HepG2 (cell line): ENCODE measurements around the gene OTOG. TPM values are rescaled to one million over a fixed set of nuclear protein-coding genes. Genes with fewer than 3 reads are reported as not detected.
A peak's percentile ranks its signal among the peaks of the same experiment; 100 is the strongest.

Experiments used
- ATAC-seq: fragments of 200-7000 bp; cut with Tn5 transposase; 3 replicates; pipeline ENCODE4 v1.9.1; 2020; ENCODE audit warnings: mild to moderate bottlenecking, moderate library complexity
- BruUV-seq: library from RNA; stranded (reverse); fragments of 400-500 nt; replicated peaks from 2 replicates; lab custom pipeline; 2021; lab: Mats Ljungman, UMichigan
- CTCF ChIA-PET: fragments of 300-600 bp; formaldehyde crosslinking; extraction: SDS; loops from one replicate; lab custom pipeline; 2021; ENCODE audit warnings: low total read pairs, inconsistent platforms, low intra/inter-chr PET ratio; lab: Yijun Ruan, JAX
- POLR2A ChIA-PET: fragments of 350-600 bp; sonication (Branson Sonifier 250); formaldehyde crosslinking; loops from one replicate; lab custom pipeline; 2020; ENCODE audit warnings: antibody characterized with exemption, inconsistent platforms; lab: Yijun Ruan, JAX
- DNase-seq: peaks from one replicate; pipeline ENCODE4 v3.0.0-alpha.2; 2015; ENCODE audit warnings: low spot score
- FAIRE-seq: peaks from 3 replicates; lab custom pipeline; 2011; peaks lifted over from hg19 to GRCh38; lab: Jason Lieb, UNC
- H2AFZ ChIP-seq: one replicate; pipeline ENCODE4 v1.6.1; 2011; ENCODE audit warnings: low read length, inconsistent platforms
- H3K27ac ChIP-seq: fragments of 300-600 bp; 3 replicates; pipeline ENCODE4 v1.8.0; 2011; ENCODE audit warnings: mixed run types, mild to moderate bottlenecking, mixed read lengths, low read length, inconsistent platforms; ENCODE audit not compliant: insufficient read depth; ENCODE audit errors: extremely low read length
- H3K27me3 ChIP-seq, 2 experiments: fragments of 200-600 bp in 1 of 2; 2 replicates in 1 of 2; 3 replicates in 1 of 2; pipeline versions ENCODE4 v1.6.0 to v1.8.0; 2011; ENCODE audit warnings: low read length in 2 of 2, mild to moderate bottlenecking in 2 of 2, moderate library complexity in 2 of 2, inconsistent platforms in 1 of 2; ENCODE audit not compliant: insufficient read depth in 2 of 2, control insufficient read depth in 1 of 2
- H3K36me3 ChIP-seq, 2 experiments: fragments of 200-600 bp in 1 of 2; replicated peaks in 1 of 2; 2 replicates in 1 of 2; 3 replicates in 1 of 2; pipeline versions ENCODE4 v1.5.1 to v1.8.0; 2011; ENCODE audit warnings: low read length in 2 of 2, inconsistent platforms in 1 of 2; ENCODE audit not compliant: insufficient read depth in 2 of 2, control insufficient read depth in 1 of 2
- H3K4me1 ChIP-seq: 2 replicates; pipeline ENCODE4 v1.5.1; 2012; ENCODE audit warnings: low read length, inconsistent platforms; ENCODE audit not compliant: insufficient read depth
- H3K4me2 ChIP-seq: 2 replicates; pipeline ENCODE4 v1.6.0; 2011; ENCODE audit warnings: low read depth, low read length, inconsistent platforms
- H3K4me3 ChIP-seq, 3 experiments: fragments of 200-600 bp in 1 of 3; sonication (generic), shearing (Covaris generic) in 1 of 3; replicated peaks in 1 of 3; 2 replicates each; pipeline ENCODE4 v1.5.1; 2011 to 2016; ENCODE audit warnings: low read length in 3 of 3, inconsistent platforms in 2 of 3, low read depth in 2 of 3, mild to moderate bottlenecking in 2 of 3, control low read depth in 1 of 3, mixed read lengths in 1 of 3; ENCODE audit not compliant: insufficient read depth in 1 of 3
- H3K79me2 ChIP-seq: one replicate; pipeline ENCODE4 v1.6.1; 2011; ENCODE audit warnings: low read length, inconsistent platforms; ENCODE audit not compliant: insufficient read depth
- H3K9ac ChIP-seq: 2 replicates; pipeline ENCODE4 v1.6.0; 2011; ENCODE audit warnings: mild to moderate bottlenecking, low read depth, low read length, inconsistent platforms; ENCODE audit not compliant: insufficient read depth
- H3K9me3 ChIP-seq: 2 replicates; pipeline ENCODE4 v1.5.1; 2012; ENCODE audit warnings: mild to moderate bottlenecking, low read length
- H4K20me1 ChIP-seq: 2 replicates; pipeline ENCODE4 v1.6.0; 2011; ENCODE audit warnings: inconsistent platforms, mild to moderate bottlenecking, low read length, moderate library complexity; ENCODE audit not compliant: insufficient read depth
- GATAD1 ChIP-seq: IDR thresholded peaks from 2 replicates; pipeline ENCODE4 v1.6.1; 2016; ENCODE audit warnings: missing genetic modification reagents, missing compliant biosample characterization
- IRX3 ChIP-seq: sonication (generic); formaldehyde crosslinking; IDR thresholded peaks from 2 replicates; pipeline ENCODE4 v1.8.1; 2023; ENCODE audit warnings: mild to moderate bottlenecking, low read depth, missing genetic modification reagents, borderline replicate concordance
- JUN ChIP-seq: sonication (generic); formaldehyde crosslinking; IDR thresholded peaks from 2 replicates; pipeline ENCODE4 v1.4.0; 2020; ENCODE audit warnings: mild to moderate bottlenecking, missing genetic modification reagents
- KDM4B ChIP-seq: sonication (generic); formaldehyde crosslinking; IDR thresholded peaks from 2 replicates; pipeline ENCODE4 v1.4.0; 2020; ENCODE audit warnings: missing genetic modification reagents
- KLF9 ChIP-seq: IDR thresholded peaks from 2 replicates; pipeline ENCODE4 v1.6.1; 2016; ENCODE audit warnings: low read depth
- MAFF ChIP-seq: IDR thresholded peaks from 2 replicates; pipeline ENCODE4 v1.6.1; 2011; ENCODE audit warnings: low read depth, low read length, improper control_type of control experiment
- MAFK ChIP-seq, 2 experiments: IDR thresholded peaks in 1 of 2; conservative IDR thresholded peaks in 1 of 2; 2 replicates each; pipeline ENCODE4 v1.6.1; 2011; ENCODE audit warnings: improper control_type of control experiment in 2 of 2, low read length in 2 of 2
- NFRKB ChIP-seq: fragments of 450-650 bp; IDR thresholded peaks from 2 replicates; pipeline ENCODE4 v1.6.1; 2017
- PBX3 ChIP-seq: sonication (generic); formaldehyde crosslinking; IDR thresholded peaks from 2 replicates; pipeline ENCODE4 v1.8.1; 2023; ENCODE audit warnings: missing genetic modification reagents, inconsistent platforms, borderline replicate concordance
- RXRB ChIP-seq: IDR thresholded peaks from 2 replicates; pipeline ENCODE4 v1.6.1; 2016; ENCODE audit warnings: borderline replicate concordance, missing genetic modification reagents, missing compliant biosample characterization
- SIN3A ChIP-seq: IDR thresholded peaks from 2 replicates; pipeline ENCODE4 v1.6.1; 2011; ENCODE audit warnings: low read depth, mild to moderate bottlenecking, control low read depth, low read length, borderline replicate concordance
- SIN3B ChIP-seq: fragments of 150-350 bp; IDR thresholded peaks from 2 replicates; pipeline ENCODE4 v1.6.1; 2014; ENCODE audit warnings: low read length
- YEATS2 ChIP-seq: sonication (generic); formaldehyde crosslinking; IDR thresholded peaks from 2 replicates; pipeline ENCODE4 v1.4.0; 2020; ENCODE audit warnings: missing genetic modification reagents, borderline replicate concordance
- ZBTB21 ChIP-seq: sonication (generic); formaldehyde crosslinking; IDR thresholded peaks from 2 replicates; pipeline ENCODE4 v1.4.0; 2020; ENCODE audit warnings: missing genetic modification reagents
- ZNF552 ChIP-seq: sonication (generic); formaldehyde crosslinking; IDR thresholded peaks from 2 replicates; pipeline ENCODE4 v1.9.0; 2022; ENCODE audit warnings: missing genetic modification reagents, mild to moderate bottlenecking, borderline replicate concordance
- ZNF850 ChIP-seq: sonication (generic); formaldehyde crosslinking; conservative IDR thresholded peaks from 2 replicates; pipeline ENCODE4 v1.9.0; 2021; ENCODE audit warnings: mild to moderate bottlenecking, missing genetic modification reagents
- ZZZ3 ChIP-seq: sonication (generic); formaldehyde crosslinking; IDR thresholded peaks from 2 replicates; pipeline ENCODE4 v1.4.0; 2020; ENCODE audit warnings: missing genetic modification reagents, mild to moderate bottlenecking, borderline replicate concordance
- WGBS: methylation state at CpG from one replicate; pipeline ENCODE4 v1.1.6; 2017; ENCODE audit warnings: low lambda C conversion rate; 5-methylcytosine and 5-hydroxymethylcytosine counted together
- in situ Hi-C: cut with HindIII; loops from 2 replicates; pipeline ENCODE4 v1.10.0; 2017; ENCODE audit warnings: low pct_unique_long_range_greater_than_20kb; ENCODE audit not compliant: extremely low pct_ligation_motif_present
- intact Hi-C: fragments of 100-400 bp; cut with micrococcal nuclease; formaldehyde crosslinking; loops from one replicate; pipeline ENCODE4 v1.10.0; 2022; ENCODE audit not compliant: unreplicated experiment
- polyA plus RNA-seq, 8 experiments: library from polyadenylated mRNA; depleted of rRNA in 3 of 8; stranded (reverse) in 7 of 8; unstranded in 1 of 8; fragments of >200 nt; fragmentation: Illumina TruSeq in 4 of 8; extraction: Trizol in 4 of 8; gene quantifications; 2 replicates each; pipeline versions ENCODE4 v1.2.1 to v1.2.3, GENCODE V29; 2011 to 2016; ENCODE audit warnings: low read depth in 4 of 8, missing spikeins in 1 of 8, mixed read lengths in 1 of 8; ENCODE audit not compliant: insufficient read depth in 1 of 8
- total RNA-seq, 5 experiments: library from RNA; depleted of rRNA; stranded (reverse); fragments of >200 nt; fragmentation: Illumina TruSeq; extraction: Trizol; gene quantifications; 2 replicates each; pipeline ENCODE4 v1.2.3, GENCODE V29; 2016; ENCODE audit warnings: low read depth in 1 of 5
- TF ChIP-seq, protein P1 (sequence below): sonication (generic); formaldehyde crosslinking; IDR thresholded peaks from 2 replicates; pipeline ENCODE4 v1.4.0; 2020; ENCODE audit warnings: mild to moderate bottlenecking, missing genetic modification reagents, borderline replicate concordance

The OTOG gene
- total and polyA plus RNA-seq, 2 of the 13 experiments (the other 11 are each of a cell fraction or from before 2014, with no cell fraction given): not detected

DNA sequence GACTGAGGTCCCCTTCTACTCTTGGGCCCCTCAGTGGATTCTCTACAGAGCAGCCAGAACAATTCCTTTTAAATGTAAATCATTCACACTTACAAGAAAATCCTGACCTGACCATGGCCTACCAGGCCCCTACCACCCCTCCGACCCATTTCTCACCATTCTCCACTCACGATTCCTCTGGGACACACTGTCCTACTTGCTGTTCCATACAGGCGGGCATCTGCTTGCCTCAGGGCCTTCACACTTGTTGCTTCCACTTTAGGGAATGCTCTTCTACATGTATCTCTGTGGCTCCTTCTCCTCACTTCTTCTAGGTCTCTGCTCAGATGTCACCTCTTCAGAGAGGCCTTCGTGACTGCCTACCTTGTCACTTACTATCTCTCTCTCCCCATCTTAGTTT, 6.3 kb upstream of the OTOG start (continued):
- TF ChIP-seq, protein P1, sequence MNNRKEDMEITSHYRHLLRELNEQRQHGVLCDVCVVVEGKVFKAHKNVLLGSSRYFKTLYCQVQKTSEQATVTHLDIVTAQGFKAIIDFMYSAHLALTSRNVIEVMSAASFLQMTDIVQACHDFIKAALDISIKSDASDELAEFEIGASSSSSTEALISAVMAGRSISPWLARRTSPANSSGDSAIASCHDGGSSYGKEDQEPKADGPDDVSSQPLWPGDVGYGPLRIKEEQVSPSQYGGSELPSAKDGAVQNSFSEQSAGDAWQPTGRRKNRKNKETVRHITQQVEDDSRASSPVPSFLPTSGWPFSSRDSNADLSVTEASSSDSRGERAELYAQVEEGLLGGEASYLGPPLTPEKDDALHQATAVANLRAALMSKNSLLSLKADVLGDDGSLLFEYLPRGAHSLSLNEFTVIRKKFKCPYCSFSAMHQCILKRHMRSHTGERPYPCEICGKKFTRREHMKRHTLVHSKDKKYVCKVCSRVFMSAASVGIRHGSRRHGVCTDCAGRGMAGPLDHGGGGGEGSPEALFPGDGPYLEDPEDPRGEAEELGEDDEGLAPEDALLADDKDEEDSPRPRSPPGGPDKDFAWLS (CRISPR knock-in tag): no peak
- no peak for TF ChIP-seq ZNF850 (CRISPR knock-in tag)
- no peak for TF ChIP-seq ZZZ3 (CRISPR knock-in tag)
- no peak for TF ChIP-seq SIN3B

GRCh38 chr11:17541330-17541885, 5.7 kb upstream of the OTOG start:
- H2AFZ ChIP-seq: no peak overlapping the region

More at GRCh38 chr11:17541330-17541885, 5.7 kb upstream of the OTOG start:
- in situ Hi-C loops: no loop called here
- 0% methylated on average over 2 of the region's 4 CpGs for WGBS
- DNase-seq (no peak), ATAC-seq (no peak; the same call in 1 of the 3 replicates), FAIRE-seq (no peak)
- Histone ChIP-seq H4K20me1 (no peaks in the 10 kb centered on the region), H3K4me1 (peaks cover 24% of the 10 kb centered on the region), H3K27ac (no peak overlapping the region), H3K9me3 (no peaks in the 10 kb centered on the region), H3K4me2 (peak overlapping the region; percentile 56; the same call in 1 of the 2 replicates), H3K36me3 (no peaks in the 10 kb centered on the region), H3K79me2 (no peaks in the 10 kb centered on the region), H3K27me3 (0 out of 5 replicates have a peak, but pooled peaks cover 0 to 4% of the 10 kb centered on the region in 2 experiments), H3K4me3 (no peak overlapping the region), H3K9ac (no peak overlapping the region)
- ChIA-PET CTCF (no interaction called here), POLR2A (interaction anchor here (1.2 kb wide), 1 partner anchor 10 kb away, joined by 8 read pairs; no protein-coding TSS in a partner anchor)
- intact Hi-C loops: no loop called here
- TF ChIP-seq GATAD1 (CRISPR knock-in tag): no peak
- no peak for TF ChIP-seq SIN3A
- no peak for TF ChIP-seq ZBTB21 (CRISPR knock-in tag)
- TF ChIP-seq KLF9: no peak
- TF ChIP-seq RXRB: no peak
- no peak for TF ChIP-seq KDM4B (CRISPR knock-in tag)
- TF ChIP-seq NFRKB: no peak
- no peak for TF ChIP-seq JUN (CRISPR knock-in tag)
- TF ChIP-seq IRX3 (CRISPR knock-in tag): no peak
- no peak for TF ChIP-seq PBX3
- peak in 1 of 2 experiments; percentile 24; a peak in 1 of 4 replicates for TF ChIP-seq MAFK (conservative IDR thresholded peaks at IDR 0.05 in 1 of 2, IDR thresholded peaks at IDR 0.05 in 1 of 2; ENCODE audit: low read length in 2 of 2)
- peak; percentile 17; the same call in 1 of the 2 replicates for TF ChIP-seq MAFF
- TF ChIP-seq YEATS2 (CRISPR knock-in tag): no peak
- no peak for TF ChIP-seq ZNF552 (CRISPR knock-in tag)
- no TSS peak for BruUV-seq
